OCI-LY1 (cell line): Measurements from ENCODE around the gene CADM3.

Experiments used
- CTCF ChIP-seq: fragments of 200-600 bp; sonication (generic), shearing (Covaris generic); IDR thresholded peaks from 2 replicates; pipeline ENCODE4 v1.5.1; 2017; ENCODE audit warnings: mild to moderate bottlenecking, antibody characterized with exemption, low read length, moderate library complexity, mixed read lengths
- EZH2 ChIP-seq: fragments of 200-600 bp; sonication (generic), shearing (Covaris generic); IDR thresholded peaks from 2 replicates; pipeline ENCODE4 v1.8.0; 2017; ENCODE audit warnings: borderline replicate concordance, mixed run types, mild to moderate bottlenecking, antibody characterized with exemption, low read length, moderate library complexity, mixed read lengths

- TF ChIP-seq CTCF (no peak), EZH2 (no peak)
Observed at GRCh38 chr1:159140474-159140873, 30.9 kb upstream of the CADM3 start.
